Measurements from ENCODE around the gene ALDH6A1. TPM values are rescaled to one million over a fixed set of nuclear protein-coding genes. Genes with fewer than 3 reads are reported as not detected.

The ALDH6A1 gene
- total RNA-seq, 1 donor from 2014 or later: 4.9 TPM

DNA sequence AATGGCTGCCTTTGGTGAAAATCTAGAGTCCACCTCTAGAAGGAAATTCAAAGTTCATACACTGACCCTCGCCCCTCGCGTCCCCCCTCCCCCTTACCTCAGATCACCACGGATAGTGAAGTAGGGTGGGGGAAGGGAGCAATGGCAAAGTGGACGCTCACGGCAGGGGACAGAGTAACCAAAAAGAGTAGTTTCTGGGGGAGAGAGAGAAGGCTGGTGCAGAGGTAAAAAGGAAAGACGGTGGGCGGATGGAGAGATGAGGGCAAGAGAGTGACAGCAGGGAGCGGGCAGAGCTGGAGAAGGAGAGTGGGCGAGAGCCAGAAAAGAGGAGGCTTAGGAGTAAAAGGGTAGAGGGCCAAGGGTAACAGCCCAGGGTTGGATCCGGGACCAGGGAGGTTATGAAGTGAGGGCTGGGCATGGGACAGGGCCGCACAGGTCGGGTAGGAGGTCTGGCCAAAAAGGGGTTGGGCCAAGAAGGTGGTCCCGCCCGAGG lies 423 bp downstream of the ALDH6A1 start:
- Histone ChIP-seq H3K36me3 (no peaks in the 10 kb centered on the region), H3K4me3 (peak overlapping the region; percentile 57 to 96), H3K27me3 (no peaks in the 10 kb centered on the region), H3K27ac (peak overlapping the region; percentile 81 to 92), H3K9me3 (no peaks in the 10 kb centered on the region), H3K4me1 (peaks cover 0 to 16% of the 10 kb centered on the region in 2 donors)
- intact Hi-C loops (cut with DNase I): loop anchor here (1.0 to 10.0 kb wide), 5 partner anchors 65 to 411 kb away; partner anchors contain the start of genes BBOF1, COQ6, ENTPD5 and FAM161B
- TF ChIP-seq, protein P1, sequence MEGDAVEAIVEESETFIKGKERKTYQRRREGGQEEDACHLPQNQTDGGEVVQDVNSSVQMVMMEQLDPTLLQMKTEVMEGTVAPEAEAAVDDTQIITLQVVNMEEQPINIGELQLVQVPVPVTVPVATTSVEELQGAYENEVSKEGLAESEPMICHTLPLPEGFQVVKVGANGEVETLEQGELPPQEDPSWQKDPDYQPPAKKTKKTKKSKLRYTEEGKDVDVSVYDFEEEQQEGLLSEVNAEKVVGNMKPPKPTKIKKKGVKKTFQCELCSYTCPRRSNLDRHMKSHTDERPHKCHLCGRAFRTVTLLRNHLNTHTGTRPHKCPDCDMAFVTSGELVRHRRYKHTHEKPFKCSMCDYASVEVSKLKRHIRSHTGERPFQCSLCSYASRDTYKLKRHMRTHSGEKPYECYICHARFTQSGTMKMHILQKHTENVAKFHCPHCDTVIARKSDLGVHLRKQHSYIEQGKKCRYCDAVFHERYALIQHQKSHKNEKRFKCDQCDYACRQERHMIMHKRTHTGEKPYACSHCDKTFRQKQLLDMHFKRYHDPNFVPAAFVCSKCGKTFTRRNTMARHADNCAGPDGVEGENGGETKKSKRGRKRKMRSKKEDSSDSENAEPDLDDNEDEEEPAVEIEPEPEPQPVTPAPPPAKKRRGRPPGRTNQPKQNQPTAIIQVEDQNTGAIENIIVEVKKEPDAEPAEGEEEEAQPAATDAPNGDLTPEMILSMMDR (IDR thresholded peaks at IDR 0.05): no peak
- DNase-seq (ENCODE audit: low spot score in 2 of 2): no peak

DNA sequence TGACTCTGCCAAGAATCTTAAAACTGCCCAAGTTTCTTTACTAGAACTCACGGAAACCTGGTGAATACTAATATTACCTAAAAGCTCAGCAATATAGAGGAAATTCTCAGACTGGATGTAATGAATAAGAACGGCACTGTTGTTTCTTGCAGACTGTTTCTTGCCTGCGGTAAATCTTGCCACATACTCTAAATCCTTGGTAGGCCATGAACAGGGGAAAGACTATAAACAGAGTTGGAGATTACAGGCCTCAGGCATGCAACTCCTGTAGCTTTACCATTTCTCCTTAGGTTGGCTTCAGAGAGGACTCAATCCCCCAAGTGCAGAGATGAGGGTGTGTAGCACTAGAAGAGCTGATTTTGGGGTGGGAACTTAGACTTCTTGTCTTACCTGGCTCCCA lies 1.1 kb downstream of the ALDH6A1 start:
- H3K27me3 ChIP-seq: no peaks in the 10 kb centered on the region
- H3K36me3 ChIP-seq: no peaks in the 10 kb centered on the region
- no peaks in the 10 kb centered on the region for H3K9me3 ChIP-seq
- H3K4me3 ChIP-seq: peak overlapping the region; percentile 57 to 96
- peaks cover 0 to 16% of the 10 kb centered on the region in 2 donors for H3K4me1 ChIP-seq
- TF ChIP-seq, protein P1 (IDR thresholded peaks at IDR 0.05): no peak
- intact Hi-C loops (cut with DNase I): loop anchor here (10.0 kb wide), 3 partner anchors 328 to 412 kb away; partner anchors contain the start of genes ISCA2 and NPC2
- DNase-seq (ENCODE audit: low spot score in 2 of 2): no peak
- H3K27ac ChIP-seq: peak overlapping the region; percentile 81 to 92

DNA sequence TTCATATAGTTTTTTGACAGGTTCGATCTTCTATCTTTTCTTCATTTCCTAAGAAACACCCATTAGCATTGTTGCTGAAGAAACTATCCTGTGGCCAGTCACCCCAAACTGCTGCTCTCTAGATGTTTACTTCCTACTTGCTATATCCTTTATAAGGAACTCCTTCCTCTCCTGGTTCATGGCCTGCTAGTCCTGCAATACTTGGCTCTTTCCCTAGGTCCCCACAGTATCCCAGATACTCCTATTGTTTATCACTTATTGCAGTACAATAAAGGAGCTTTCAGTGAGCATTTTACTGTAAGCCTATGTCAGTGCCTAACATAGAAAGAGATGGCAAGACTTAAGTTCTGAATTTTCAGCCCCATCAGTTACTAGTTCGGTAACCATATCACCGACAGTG lies 2.8 kb downstream of the ALDH6A1 start:
- H3K9me3 ChIP-seq: no peaks in the 10 kb centered on the region
- H3K4me3 ChIP-seq: no peak overlapping the region
- intact Hi-C loops (cut with DNase I): loop anchor here (10.0 kb wide), 3 partner anchors 327 to 413 kb away; partner anchors contain the start of genes ISCA2 and NPC2
- H3K27ac ChIP-seq: no peak overlapping the region
- DNase-seq (ENCODE audit: low spot score in 2 of 2): no peak
- TF ChIP-seq, protein P1 (IDR thresholded peaks at IDR 0.05): no peak
- H3K27me3 ChIP-seq: no peaks in the 10 kb centered on the region
- peaks cover 0 to 6% of the 10 kb centered on the region in 2 donors for H3K36me3 ChIP-seq
- peaks cover 0 to 16% of the 10 kb centered on the region in 2 donors for H3K4me1 ChIP-seq

DNA sequence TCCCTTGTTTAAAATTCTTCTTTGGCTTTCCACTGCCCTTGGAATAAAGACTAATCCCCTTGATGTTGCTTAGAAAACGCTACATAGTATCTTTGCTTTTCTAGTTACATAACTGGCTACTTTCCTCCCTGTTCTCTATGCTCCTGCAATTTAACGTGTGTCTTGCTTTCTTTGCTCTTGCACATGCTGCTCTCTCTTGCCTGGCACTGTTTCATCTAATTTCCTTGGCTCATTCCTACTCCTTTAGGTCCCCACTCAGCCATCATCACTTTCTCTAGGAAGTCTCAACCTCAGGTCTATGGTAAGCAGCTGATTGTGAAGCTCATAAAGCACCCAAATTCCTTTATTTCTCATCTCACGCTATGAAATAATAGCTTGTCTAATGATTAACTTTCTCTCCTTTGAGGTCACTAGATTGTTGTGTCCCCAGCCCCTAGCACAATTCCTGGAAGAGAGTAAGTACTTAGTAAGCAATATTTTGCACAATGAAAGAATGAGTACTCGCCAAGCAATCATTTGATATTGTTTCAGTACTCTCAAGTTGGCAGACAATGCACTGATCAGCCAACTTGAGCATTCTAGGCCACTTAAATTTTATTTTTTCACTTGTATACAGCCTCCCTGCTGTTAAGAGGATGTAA lies 3.3 kb downstream of the ALDH6A1 start:
- no peak for DNase-seq (ENCODE audit: low spot score in 2 of 2)
- Histone ChIP-seq H3K27ac (no peak overlapping the region), H3K4me3 (no peak overlapping the region), H3K4me1 (peaks cover 0 to 15% of the 10 kb centered on the region in 2 donors), H3K9me3 (no peaks in the 10 kb centered on the region), H3K36me3 (peaks cover 0 to 6% of the 10 kb centered on the region in 2 donors), H3K27me3 (no peaks in the 10 kb centered on the region)
- TF ChIP-seq, protein P1 (IDR thresholded peaks at IDR 0.05): no peak
- intact Hi-C loops (cut with DNase I): loop anchor here (10.0 kb wide), 3 partner anchors 326 to 414 kb away; partner anchors contain the start of genes ISCA2 and NPC2

DNA sequence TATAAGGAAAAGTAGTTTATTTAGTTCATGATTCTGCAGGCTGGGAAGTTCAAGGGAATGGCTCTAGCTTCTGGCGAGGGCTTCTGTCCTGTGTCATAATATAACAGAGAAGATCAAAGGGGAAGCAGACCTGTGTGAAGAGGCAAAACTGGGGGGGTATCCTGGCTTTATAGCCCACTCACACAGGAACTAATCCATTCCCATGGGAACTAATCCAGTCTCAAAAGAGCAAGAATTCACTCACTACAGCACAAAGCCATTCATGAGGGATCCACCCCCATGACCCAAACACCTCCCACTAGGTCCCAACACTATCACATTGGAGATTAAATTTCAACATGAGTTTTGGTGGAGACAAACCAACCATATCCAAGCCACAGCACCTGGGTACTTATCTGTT lies 6.9 kb downstream of the ALDH6A1 start:
- H3K4me1 ChIP-seq: no peaks in the 10 kb centered on the region
- H3K27ac ChIP-seq: no peak overlapping the region
- H3K27me3 ChIP-seq: no peaks in the 10 kb centered on the region
- intact Hi-C loops (cut with DNase I): no loop called here
- no peak overlapping the region for H3K4me3 ChIP-seq
- H3K9me3 ChIP-seq: no peaks in the 10 kb centered on the region
- DNase-seq (ENCODE audit: low spot score in 2 of 2): no peak
- TF ChIP-seq, protein P1 (IDR thresholded peaks at IDR 0.05): no peak
- peaks cover 22 to 26% of the 10 kb centered on the region in 2 donors for H3K36me3 ChIP-seq
